HUES48 (cell line): Measurements from ENCODE around the gene PPRC1.
"Not testable (repeated sequence)": the region's sequence is repeated elsewhere in the genome, so short reads cannot be mapped to it uniquely, and the experiment has no call there.

Experiments
- H3K27ac ChIP-seq: one replicate; pipeline ENCODE4 v1.7.0; 2013; ENCODE audit warnings: low read depth, low read length, inconsistent platforms
- H3K27me3 ChIP-seq: 2 replicates; pipeline ENCODE4 v1.6.1; 2013; ENCODE audit warnings: mild to moderate bottlenecking, low read length; ENCODE audit not compliant: control insufficient read depth, insufficient read depth
- H3K36me3 ChIP-seq: 2 replicates; pipeline ENCODE4 v1.6.1; 2013; ENCODE audit warnings: low read length; ENCODE audit not compliant: control insufficient read depth, insufficient read depth
- H3K4me1 ChIP-seq: 2 replicates; pipeline ENCODE4 v1.6.1; 2013; ENCODE audit warnings: mild to moderate bottlenecking, low read length; ENCODE audit not compliant: control insufficient read depth, insufficient read depth
- H3K4me3 ChIP-seq: 2 replicates; pipeline ENCODE4 v1.5.1; 2013; ENCODE audit warnings: mild to moderate bottlenecking, low read depth, low read length
- H3K9ac ChIP-seq: 2 replicates; pipeline ENCODE4 v1.6.1; 2013; ENCODE audit warnings: mild to moderate bottlenecking, low read depth, low read length, moderate library complexity
- H3K9me3 ChIP-seq: 2 replicates; pipeline ENCODE4 v1.6.1; 2013; ENCODE audit warnings: low read length; ENCODE audit not compliant: control insufficient read depth, insufficient read depth

PPRC1 gene

DNA sequence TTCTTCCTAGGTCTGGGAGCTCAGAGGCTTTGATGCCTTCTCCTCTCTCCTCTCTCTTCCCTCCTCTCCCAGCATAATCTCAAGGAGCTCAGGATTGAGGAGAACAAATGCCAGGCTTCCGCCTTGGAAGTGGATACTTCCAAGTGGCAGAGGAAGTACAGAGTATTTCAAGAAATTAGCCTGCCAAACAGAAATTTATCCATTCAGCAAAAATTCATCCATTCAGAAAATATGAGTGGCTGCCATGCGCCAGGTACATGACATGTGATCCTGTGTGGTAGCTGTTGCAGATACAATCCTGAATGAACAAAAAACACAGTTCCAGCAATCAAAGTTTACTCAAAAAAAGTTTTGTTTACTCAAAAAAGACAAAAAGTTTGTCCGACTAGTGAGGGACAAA lies 37.8 kb downstream of the PPRC1 start:
- no peak overlapping the region for H3K27ac ChIP-seq
- H3K9me3 ChIP-seq, result no peaks in the 10 kb centered on the region
- H3K9ac ChIP-seq, result no peak overlapping the region
- no peaks in the 10 kb centered on the region for H3K36me3 ChIP-seq
- no peak overlapping the region for H3K4me3 ChIP-seq
- H3K27me3 ChIP-seq, result no peaks in the 10 kb centered on the region
- H3K4me1 ChIP-seq, result no peaks in the 10 kb centered on the region

- Histone ChIP-seq H3K4me1 (no peaks in the 10 kb centered on the region), H3K9me3 (no peaks in the 10 kb centered on the region), H3K36me3 (no peaks in the 10 kb centered on the region), H3K27ac (no peak overlapping the region), H3K4me3 (no peak overlapping the region), H3K9ac (no peak overlapping the region), H3K27me3 (no peaks in the 10 kb centered on the region)
Measured at GRCh38 chr10:102172288-102172687, 39.4 kb downstream of the PPRC1 start.

DNA sequence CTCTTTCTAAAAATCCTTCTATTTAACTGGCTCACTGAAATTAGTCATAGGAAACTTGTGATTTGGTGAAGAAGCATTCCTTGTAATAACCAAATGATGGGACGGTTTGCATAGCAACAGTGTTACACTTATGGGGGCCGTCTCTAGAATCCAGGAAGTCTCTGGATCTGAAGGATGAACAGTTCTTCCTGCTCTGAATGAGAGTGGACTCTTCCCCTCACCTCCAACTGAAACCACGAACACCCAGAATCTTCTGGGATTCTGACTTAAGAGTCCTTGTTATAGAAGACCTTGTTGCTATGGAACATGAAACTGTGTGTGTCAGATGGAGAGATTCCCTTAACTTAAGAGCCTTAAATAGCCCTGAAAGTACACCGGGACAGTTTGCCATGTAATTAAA lies 42.6 kb downstream of the PPRC1 start:
- Histone ChIP-seq H3K27ac (no peak overlapping the region), H3K9me3 (no peaks in the 10 kb centered on the region), H3K27me3 (no peaks in the 10 kb centered on the region), H3K9ac (no peak overlapping the region), H3K4me1 (no peaks in the 10 kb centered on the region), H3K4me3 (no peak overlapping the region), H3K36me3 (no peaks in the 10 kb centered on the region)

DNA sequence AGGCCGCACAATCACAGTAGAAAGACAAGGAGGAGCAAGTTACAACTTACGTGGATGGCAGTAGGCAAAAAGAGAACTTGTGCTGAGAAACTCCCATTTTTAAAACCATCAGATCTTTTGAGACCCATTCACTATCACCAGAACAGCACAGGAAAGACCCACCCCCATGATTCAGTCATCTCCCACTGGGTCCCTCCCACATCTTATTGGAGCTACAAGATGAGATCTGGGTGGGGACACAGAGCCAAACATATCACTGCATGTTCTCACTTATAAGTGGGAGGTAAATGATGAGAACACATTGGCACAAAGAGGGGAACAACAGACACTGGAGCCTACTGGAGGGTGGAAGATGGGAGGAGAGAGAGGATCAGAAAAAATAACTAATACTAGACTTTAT lies 51.8 kb downstream of the PPRC1 start:
- H3K9me3 ChIP-seq, result peaks cover 21% of the 10 kb centered on the region; the same call in 1 of the 2 replicates
- no peaks in the 10 kb centered on the region for H3K4me1 ChIP-seq

DNA sequence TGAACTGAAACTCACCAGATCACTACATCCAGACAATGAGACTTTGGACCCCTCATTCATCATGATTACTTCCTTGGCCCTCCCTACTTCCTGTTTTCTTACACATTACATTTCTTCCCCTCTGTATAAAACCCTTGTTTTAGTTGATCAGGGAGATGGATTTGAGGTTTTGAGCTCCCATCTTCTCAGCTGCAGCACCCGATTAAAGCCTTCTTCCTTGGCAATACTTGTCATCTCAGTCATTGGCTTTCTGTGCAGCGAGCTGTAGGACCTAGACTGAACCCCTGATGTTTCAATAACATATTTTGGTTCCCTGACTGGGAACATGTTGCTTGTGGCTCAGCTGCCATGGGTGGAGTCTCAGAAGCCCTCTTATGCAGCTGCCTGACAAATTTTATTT lies 52.4 kb downstream of the PPRC1 start:
- no peaks in the 10 kb centered on the region for H3K27me3 ChIP-seq
- peaks cover 21% of the 10 kb centered on the region; the same call in 1 of the 2 replicates for H3K9me3 ChIP-seq
- H3K4me1 ChIP-seq, result no peaks in the 10 kb centered on the region
- H3K4me3 ChIP-seq, result no peak overlapping the region
- no peaks in the 10 kb centered on the region for H3K36me3 ChIP-seq
- H3K9ac ChIP-seq, result no peak overlapping the region
- no peak overlapping the region for H3K27ac ChIP-seq

More for the DNA sequence above, 51.8 kb downstream of the PPRC1 start:
- Histone ChIP-seq H3K27me3 (no peaks in the 10 kb centered on the region), H3K4me3 (no peak overlapping the region), H3K36me3 (no peaks in the 10 kb centered on the region), H3K9ac (no peak overlapping the region), H3K27ac (no peak overlapping the region)

- Histone ChIP-seq H3K9ac (no peak overlapping the region), H3K4me3 (no peak overlapping the region), H3K36me3 (no peaks in the 10 kb centered on the region), H3K4me1 (no peaks in the 10 kb centered on the region), H3K9me3 (peaks cover 21% of the 10 kb centered on the region; the same call in 1 of the 2 replicates), H3K27ac (no peak overlapping the region), H3K27me3 (no peaks in the 10 kb centered on the region)
Measured at GRCh38 chr10:102185811-102186527, 53.1 kb downstream of the PPRC1 start.

DNA sequence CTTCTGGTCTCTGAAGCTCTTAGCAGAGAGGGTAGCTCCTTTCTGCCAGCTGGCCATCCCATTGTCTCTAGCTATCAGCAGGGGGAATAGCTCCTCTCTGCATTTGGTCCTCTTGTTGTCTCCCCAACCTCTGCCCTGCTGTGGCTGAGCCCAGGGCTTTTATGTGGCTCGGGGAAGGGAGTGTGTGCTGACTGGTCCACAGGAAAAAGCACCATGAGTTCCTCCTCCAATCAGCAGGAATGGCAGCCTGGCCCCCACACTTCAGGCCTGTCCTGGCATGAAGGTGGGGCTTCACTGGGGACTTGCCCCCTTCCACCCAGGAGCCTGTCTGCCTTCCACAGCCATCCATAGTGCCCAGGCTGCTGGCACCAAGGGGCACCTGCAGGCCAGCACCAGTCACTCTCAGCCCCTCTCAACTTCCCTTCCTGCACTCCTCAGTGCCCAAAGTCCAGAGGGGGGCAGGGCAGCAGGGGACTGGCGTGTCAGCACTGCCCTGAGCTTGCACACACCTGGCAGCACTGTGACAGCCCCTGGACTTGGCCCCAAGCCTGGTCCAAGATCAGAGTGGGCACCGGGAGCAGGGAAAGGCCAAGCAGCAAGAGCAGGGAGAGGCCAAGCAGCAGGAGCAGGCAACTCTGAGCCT lies 55.6 kb downstream of the PPRC1 start:
- Histone ChIP-seq H3K27me3 (no peaks in the 10 kb centered on the region), H3K4me3 (no peak overlapping the region), H3K36me3 (no peaks in the 10 kb centered on the region), H3K9me3 (peaks cover 31% of the 10 kb centered on the region), H3K27ac (no peak overlapping the region), H3K4me1 (no peaks in the 10 kb centered on the region), H3K9ac (no peak overlapping the region)

DNA sequence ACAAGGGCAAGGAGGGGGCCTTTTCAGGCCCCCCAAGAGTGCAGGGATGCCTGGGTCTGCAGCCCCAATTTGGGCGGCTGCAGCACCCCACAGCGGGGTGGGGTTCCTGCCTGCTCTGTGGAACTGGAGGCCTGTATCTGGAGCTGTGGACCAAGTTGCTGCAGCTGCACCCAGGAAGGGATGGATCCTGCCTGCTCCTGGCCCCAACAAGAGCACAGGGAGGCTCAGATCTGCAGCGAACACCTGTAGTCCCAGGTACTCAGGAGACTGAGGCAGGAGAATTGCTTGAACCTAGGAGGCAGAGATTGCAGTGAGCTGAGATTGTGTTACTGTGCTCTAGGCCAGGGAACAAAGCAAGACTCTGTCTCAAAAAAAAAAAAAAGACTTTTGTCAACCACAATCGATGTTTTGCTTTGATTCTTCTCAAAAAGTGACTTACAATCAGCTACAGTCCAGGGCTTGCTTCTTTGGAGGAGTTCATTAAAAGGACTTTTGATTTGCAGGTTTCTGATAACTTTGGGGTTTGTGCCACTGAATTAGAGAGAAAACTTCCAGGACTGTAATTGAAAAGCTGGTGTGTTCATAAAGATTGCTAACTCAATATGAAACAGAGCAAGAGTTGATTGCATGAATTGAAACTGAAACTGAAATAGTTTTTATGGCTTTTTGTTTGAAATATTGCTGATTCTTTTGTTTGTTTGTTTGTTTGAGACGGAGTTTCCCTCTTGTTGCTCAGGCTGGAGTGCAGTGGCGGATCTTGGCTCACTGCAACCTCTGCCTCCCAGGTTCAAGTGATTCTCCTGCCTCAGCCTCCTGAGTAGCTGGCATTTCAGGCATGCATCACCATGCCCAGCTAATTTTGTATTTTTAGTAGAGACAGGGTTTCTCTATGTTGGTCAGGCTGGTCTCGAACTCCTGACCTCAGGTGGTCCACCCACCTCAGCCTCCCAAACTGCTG lies 56.4 kb downstream of the PPRC1 start:
- not testable (repeated sequence) for H3K27me3 ChIP-seq, H3K36me3 ChIP-seq, H3K4me1 ChIP-seq, H3K9ac ChIP-seq, H3K27ac ChIP-seq, H3K4me3 ChIP-seq
- H3K9me3 ChIP-seq, result peaks cover 31% of the 10 kb centered on the region

- peaks cover 21% of the 10 kb centered on the region for H3K9me3 ChIP-seq
- H3K4me1 ChIP-seq, result no peaks in the 10 kb centered on the region
- H3K36me3 ChIP-seq, result no peaks in the 10 kb centered on the region
- H3K27ac ChIP-seq, result no peak overlapping the region
- H3K4me3 ChIP-seq, result no peak overlapping the region
- H3K27me3 ChIP-seq, result no peaks in the 10 kb centered on the region
- no peak overlapping the region for H3K9ac ChIP-seq
Measured at GRCh38 chr10:102191956-102192355, 59.1 kb downstream of the PPRC1 start.

GRCh38 chr10:102195296-102195870 lies 62.5 kb downstream of the PPRC1 start:
- Histone ChIP-seq H3K27ac (no peak overlapping the region), H3K9ac (no peak overlapping the region), H3K9me3 (peaks cover 16% of the 10 kb centered on the region), H3K36me3 (no peaks in the 10 kb centered on the region), H3K4me3 (no peak overlapping the region), H3K27me3 (no peaks in the 10 kb centered on the region), H3K4me1 (no peaks in the 10 kb centered on the region)
